Esophagus squamous epithelium (tissue), 4 donors: ENCODE measurements around the gene TBATA.

Experiments
- CTCF ChIP-seq, 6 experiments: fragments of 450-650 bp in 4 of 6; fragments of 200-600 bp in 2 of 6; sonication (generic) in 2 of 6; IDR thresholded peaks; one replicate each; pipeline ENCODE4 v1.5.1; 2016 to 2019; ENCODE audit warnings: antibody characterized with exemption in 6 of 6, mild to moderate bottlenecking in 4 of 6, moderate library complexity in 4 of 6
- POLR2A ChIP-seq, 4 donors: fragments of 450-650 bp; IDR thresholded peaks; one replicate each; pipeline ENCODE4 v1.6.1; 2017; ENCODE audit warnings: antibody characterized with exemption in 4 of 4, mild to moderate bottlenecking in 4 of 4, moderate library complexity in 3 of 4

GRCh38 chr10:70776455-70777005 is 8.6 kb downstream of the TBATA start:
- TF ChIP-seq POLR2A (IDR thresholded peaks at IDR 0.05) (no peak), CTCF (IDR thresholded peaks at IDR 0.05) (no peak)
